HepG2 (cell line): ENCODE measurements around the gene FBXO44. TPM values are rescaled to one million over a fixed set of nuclear protein-coding genes. Genes with fewer than 3 reads are reported as not detected.

Experiments used
- ELF3 ChIP-seq: IDR thresholded peaks from 2 replicates; pipeline ENCODE4 v1.6.1; 2016; ENCODE audit warnings: missing genetic modification reagents, missing compliant biosample characterization
- ERF ChIP-seq: IDR thresholded peaks from 2 replicates; pipeline ENCODE4 v1.6.1; 2018; ENCODE audit warnings: missing biosample characterization, missing genetic modification reagents
- HNF4A ChIP-seq: sonication (generic); formaldehyde crosslinking; IDR thresholded peaks from 2 replicates; pipeline ENCODE4 v1.4.0; 2020; ENCODE audit warnings: missing genetic modification reagents
- JUN ChIP-seq: sonication (generic); formaldehyde crosslinking; IDR thresholded peaks from 2 replicates; pipeline ENCODE4 v1.4.0; 2020; ENCODE audit warnings: mild to moderate bottlenecking, missing genetic modification reagents
- KDM5A ChIP-seq: fragments of 200-600 bp; sonication (generic); IDR thresholded peaks from 2 replicates; pipeline ENCODE4 v1.7.0; 2018; ENCODE audit warnings: antibody characterized with exemption, mild to moderate bottlenecking, low read length, borderline replicate concordance
- MLLT10 ChIP-seq: sonication (generic); formaldehyde crosslinking; IDR thresholded peaks from 2 replicates; pipeline ENCODE4 v1.4.0; 2020; ENCODE audit warnings: missing genetic modification reagents
- NR3C1 ChIP-seq: sonication (generic); formaldehyde crosslinking; IDR thresholded peaks from 2 replicates; pipeline ENCODE4 v1.4.0; 2020; ENCODE audit warnings: missing genetic modification reagents
- POLR2A ChIP-seq, 2 experiments: IDR thresholded peaks; 2 replicates each; pipeline ENCODE4 v1.6.1; 2011; ENCODE audit warnings: low read depth in 2 of 2, low read length in 2 of 2, mild to moderate bottlenecking in 1 of 2, moderate library complexity in 1 of 2; ENCODE audit not compliant: insufficient read depth in 1 of 2
- SP4 ChIP-seq: sonication (generic); formaldehyde crosslinking; IDR thresholded peaks from 2 replicates; pipeline ENCODE4 v1.8.1; 2023; ENCODE audit warnings: mild to moderate bottlenecking, missing genetic modification reagents
- SPEN ChIP-seq: sonication (generic); formaldehyde crosslinking; IDR thresholded peaks from 2 replicates; pipeline ENCODE4 v1.5.1; 2020; ENCODE audit warnings: low read depth, mild to moderate bottlenecking, missing genetic modification reagents
- TARDBP ChIP-seq: sonication (generic); formaldehyde crosslinking; IDR thresholded peaks from 2 replicates; pipeline ENCODE4 v1.8.0; 2022; ENCODE audit warnings: mild to moderate bottlenecking, missing genetic modification reagents
- ZNF563 ChIP-seq: sonication (generic); formaldehyde crosslinking; IDR thresholded peaks from 2 replicates; pipeline ENCODE4 v1.8.0; 2022; ENCODE audit warnings: mild to moderate bottlenecking, moderate library complexity, missing genetic modification reagents
- ZNF709 ChIP-seq: sonication (generic); formaldehyde crosslinking; IDR thresholded peaks from 2 replicates; pipeline ENCODE4 v1.5.0; 2020; ENCODE audit warnings: mild to moderate bottlenecking, missing genetic modification reagents
- ZNF891 ChIP-seq: sonication (generic); formaldehyde crosslinking; IDR thresholded peaks from 2 replicates; pipeline ENCODE4 v1.5.0; 2020; ENCODE audit warnings: mild to moderate bottlenecking, missing genetic modification reagents
- polyA plus RNA-seq, 8 experiments: library from polyadenylated mRNA; depleted of rRNA in 3 of 8; stranded (reverse) in 7 of 8; unstranded in 1 of 8; fragments of >200 nt; fragmentation: Illumina TruSeq in 4 of 8; extraction: Trizol in 4 of 8; gene quantifications; 2 replicates each; pipeline versions ENCODE4 v1.2.1 to v1.2.3, GENCODE V29; 2011 to 2016; ENCODE audit warnings: low read depth in 4 of 8, missing spikeins in 1 of 8, mixed read lengths in 1 of 8; ENCODE audit not compliant: insufficient read depth in 1 of 8
- total RNA-seq, 5 experiments: library from RNA; depleted of rRNA; stranded (reverse); fragments of >200 nt; fragmentation: Illumina TruSeq; extraction: Trizol; gene quantifications; 2 replicates each; pipeline ENCODE4 v1.2.3, GENCODE V29; 2016; ENCODE audit warnings: low read depth in 1 of 5
- TF ChIP-seq, protein P1 (sequence below): IDR thresholded peaks from 2 replicates; pipeline ENCODE4 v1.4.0; 2020; ENCODE audit warnings: mild to moderate bottlenecking, missing genetic modification reagents
- TF ChIP-seq, protein P2 (sequence below): sonication (generic); formaldehyde crosslinking; IDR thresholded peaks from 2 replicates; pipeline ENCODE4 v1.8.0; 2023; ENCODE audit warnings: mild to moderate bottlenecking, missing genetic modification reagents
- TF ChIP-seq, protein P3 (sequence below): sonication (generic); formaldehyde crosslinking; IDR thresholded peaks from 2 replicates; pipeline ENCODE4 v1.4.0; 2020; ENCODE audit warnings: missing genetic modification reagents, borderline replicate concordance
- TF ChIP-seq, protein P4 (sequence below): IDR thresholded peaks from 2 replicates; pipeline ENCODE4 v1.6.1; 2016; ENCODE audit warnings: missing biosample characterization, missing genetic modification reagents, low read depth
- TF ChIP-seq, protein P5 (sequence below): sonication (generic); formaldehyde crosslinking; IDR thresholded peaks from 2 replicates; pipeline ENCODE4 v1.9.0; 2021; ENCODE audit warnings: missing genetic modification reagents, borderline replicate concordance

FBXO44 gene
- total and polyA plus RNA-seq, 2 of the 13 experiments (the other 11 are each of a cell fraction or from before 2014, with no cell fraction given): 22.4 to 27.9 TPM

DNA sequence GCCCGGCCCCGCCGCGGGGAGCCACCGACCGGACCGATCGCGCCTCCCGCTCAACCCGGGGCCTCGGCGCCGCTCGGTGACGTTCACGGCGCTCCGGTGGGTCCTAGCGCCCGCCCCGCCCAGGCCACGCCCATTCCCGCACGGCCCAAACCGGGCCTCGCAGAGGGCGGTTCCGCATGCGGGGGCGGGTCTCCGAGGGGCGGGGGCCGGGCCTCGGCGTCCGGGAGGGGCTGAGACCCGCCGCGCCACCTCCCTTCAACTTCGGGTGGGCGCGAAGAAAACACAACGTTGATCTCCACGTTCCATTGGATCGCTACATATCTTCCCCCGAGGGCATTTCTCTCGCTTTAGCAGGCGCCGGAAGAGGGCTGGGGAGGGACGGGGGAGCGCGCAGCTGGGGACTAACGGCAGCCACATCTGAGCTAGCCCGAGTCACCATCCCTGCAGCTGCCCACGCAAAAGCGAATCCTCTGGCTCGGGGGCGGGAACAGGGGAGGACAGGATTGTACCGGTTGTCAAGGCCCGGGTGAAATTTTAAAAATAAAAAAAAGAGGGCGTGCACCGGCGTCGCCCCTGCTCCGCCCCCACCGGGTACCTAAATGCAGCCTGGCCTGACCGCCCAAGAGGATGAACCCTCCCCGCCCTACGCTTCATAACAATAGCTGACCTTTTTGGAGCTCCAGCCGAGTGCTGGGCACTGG, 26.5 kb downstream of the FBXO44 start, which contains the start of gene MAD2L2 (continued):
- TF ChIP-seq, protein P1, sequence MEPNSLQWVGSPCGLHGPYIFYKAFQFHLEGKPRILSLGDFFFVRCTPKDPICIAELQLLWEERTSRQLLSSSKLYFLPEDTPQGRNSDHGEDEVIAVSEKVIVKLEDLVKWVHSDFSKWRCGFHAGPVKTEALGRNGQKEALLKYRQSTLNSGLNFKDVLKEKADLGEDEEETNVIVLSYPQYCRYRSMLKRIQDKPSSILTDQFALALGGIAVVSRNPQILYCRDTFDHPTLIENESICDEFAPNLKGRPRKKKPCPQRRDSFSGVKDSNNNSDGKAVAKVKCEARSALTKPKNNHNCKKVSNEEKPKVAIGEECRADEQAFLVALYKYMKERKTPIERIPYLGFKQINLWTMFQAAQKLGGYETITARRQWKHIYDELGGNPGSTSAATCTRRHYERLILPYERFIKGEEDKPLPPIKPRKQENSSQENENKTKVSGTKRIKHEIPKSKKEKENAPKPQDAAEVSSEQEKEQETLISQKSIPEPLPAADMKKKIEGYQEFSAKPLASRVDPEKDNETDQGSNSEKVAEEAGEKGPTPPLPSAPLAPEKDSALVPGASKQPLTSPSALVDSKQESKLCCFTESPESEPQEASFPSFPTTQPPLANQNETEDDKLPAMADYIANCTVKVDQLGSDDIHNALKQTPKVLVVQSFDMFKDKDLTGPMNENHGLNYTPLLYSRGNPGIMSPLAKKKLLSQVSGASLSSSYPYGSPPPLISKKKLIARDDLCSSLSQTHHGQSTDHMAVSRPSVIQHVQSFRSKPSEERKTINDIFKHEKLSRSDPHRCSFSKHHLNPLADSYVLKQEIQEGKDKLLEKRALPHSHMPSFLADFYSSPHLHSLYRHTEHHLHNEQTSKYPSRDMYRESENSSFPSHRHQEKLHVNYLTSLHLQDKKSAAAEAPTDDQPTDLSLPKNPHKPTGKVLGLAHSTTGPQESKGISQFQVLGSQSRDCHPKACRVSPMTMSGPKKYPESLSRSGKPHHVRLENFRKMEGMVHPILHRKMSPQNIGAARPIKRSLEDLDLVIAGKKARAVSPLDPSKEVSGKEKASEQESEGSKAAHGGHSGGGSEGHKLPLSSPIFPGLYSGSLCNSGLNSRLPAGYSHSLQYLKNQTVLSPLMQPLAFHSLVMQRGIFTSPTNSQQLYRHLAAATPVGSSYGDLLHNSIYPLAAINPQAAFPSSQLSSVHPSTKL: peak; percentile 30; the same call in 1 of the 2 replicates
- TF ChIP-seq SPEN (CRISPR knock-in tag): peak; percentile 82
- TF ChIP-seq ZNF563 (CRISPR knock-in tag): 0 out of 2 replicates have a peak, but pooled peaks have one; percentile 90
- TF ChIP-seq MLLT10: no peak
- no peak for TF ChIP-seq NR3C1 (CRISPR knock-in tag)
- TF ChIP-seq, protein P2, sequence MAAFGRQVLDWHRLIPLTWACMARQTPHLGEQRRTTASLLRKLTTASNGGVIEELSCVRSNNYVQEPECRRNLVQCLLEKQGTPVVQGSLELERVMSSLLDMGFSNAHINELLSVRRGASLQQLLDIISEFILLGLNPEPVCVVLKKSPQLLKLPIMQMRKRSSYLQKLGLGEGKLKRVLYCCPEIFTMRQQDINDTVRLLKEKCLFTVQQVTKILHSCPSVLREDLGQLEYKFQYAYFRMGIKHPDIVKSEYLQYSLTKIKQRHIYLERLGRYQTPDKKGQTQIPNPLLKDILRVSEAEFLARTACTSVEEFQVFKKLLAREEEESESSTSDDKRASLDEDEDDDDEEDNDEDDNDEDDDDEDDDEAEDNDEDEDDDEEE: peak; percentile 79
- TF ChIP-seq, protein P3, sequence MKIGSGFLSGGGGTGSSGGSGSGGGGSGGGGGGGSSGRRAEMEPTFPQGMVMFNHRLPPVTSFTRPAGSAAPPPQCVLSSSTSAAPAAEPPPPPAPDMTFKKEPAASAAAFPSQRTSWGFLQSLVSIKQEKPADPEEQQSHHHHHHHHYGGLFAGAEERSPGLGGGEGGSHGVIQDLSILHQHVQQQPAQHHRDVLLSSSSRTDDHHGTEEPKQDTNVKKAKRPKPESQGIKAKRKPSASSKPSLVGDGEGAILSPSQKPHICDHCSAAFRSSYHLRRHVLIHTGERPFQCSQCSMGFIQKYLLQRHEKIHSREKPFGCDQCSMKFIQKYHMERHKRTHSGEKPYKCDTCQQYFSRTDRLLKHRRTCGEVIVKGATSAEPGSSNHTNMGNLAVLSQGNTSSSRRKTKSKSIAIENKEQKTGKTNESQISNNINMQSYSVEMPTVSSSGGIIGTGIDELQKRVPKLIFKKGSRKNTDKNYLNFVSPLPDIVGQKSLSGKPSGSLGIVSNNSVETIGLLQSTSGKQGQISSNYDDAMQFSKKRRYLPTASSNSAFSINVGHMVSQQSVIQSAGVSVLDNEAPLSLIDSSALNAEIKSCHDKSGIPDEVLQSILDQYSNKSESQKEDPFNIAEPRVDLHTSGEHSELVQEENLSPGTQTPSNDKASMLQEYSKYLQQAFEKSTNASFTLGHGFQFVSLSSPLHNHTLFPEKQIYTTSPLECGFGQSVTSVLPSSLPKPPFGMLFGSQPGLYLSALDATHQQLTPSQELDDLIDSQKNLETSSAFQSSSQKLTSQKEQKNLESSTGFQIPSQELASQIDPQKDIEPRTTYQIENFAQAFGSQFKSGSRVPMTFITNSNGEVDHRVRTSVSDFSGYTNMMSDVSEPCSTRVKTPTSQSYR: peak; percentile 36; the same call in 1 of the 2 replicates
- TF ChIP-seq HNF4A (CRISPR knock-in tag): no peak
- TF ChIP-seq POLR2A (IDR thresholded peaks at IDR 0.05; ENCODE audit: insufficient read depth in 1 of 2, low read depth in 2 of 2, low read length in 2 of 2): peak; percentile 43 to 78; a peak in 2 of 4 replicates
- peak; percentile 32; the same call in 1 of the 2 replicates for TF ChIP-seq ELF3 (CRISPR knock-in tag)
- peak; percentile 33; the same call in 1 of the 2 replicates for TF ChIP-seq TARDBP
- TF ChIP-seq ZNF891 (CRISPR knock-in tag): peak; percentile 4; the same call in 1 of the 2 replicates
- TF ChIP-seq ZNF709 (CRISPR knock-in tag): peak; percentile 23; the same call in 1 of the 2 replicates
- TF ChIP-seq SP4 (CRISPR knock-in tag): peak; percentile 99
- TF ChIP-seq JUN (CRISPR knock-in tag): 0 out of 2 replicates have a peak, but pooled peaks have one; percentile 35
- TF ChIP-seq, protein P4, sequence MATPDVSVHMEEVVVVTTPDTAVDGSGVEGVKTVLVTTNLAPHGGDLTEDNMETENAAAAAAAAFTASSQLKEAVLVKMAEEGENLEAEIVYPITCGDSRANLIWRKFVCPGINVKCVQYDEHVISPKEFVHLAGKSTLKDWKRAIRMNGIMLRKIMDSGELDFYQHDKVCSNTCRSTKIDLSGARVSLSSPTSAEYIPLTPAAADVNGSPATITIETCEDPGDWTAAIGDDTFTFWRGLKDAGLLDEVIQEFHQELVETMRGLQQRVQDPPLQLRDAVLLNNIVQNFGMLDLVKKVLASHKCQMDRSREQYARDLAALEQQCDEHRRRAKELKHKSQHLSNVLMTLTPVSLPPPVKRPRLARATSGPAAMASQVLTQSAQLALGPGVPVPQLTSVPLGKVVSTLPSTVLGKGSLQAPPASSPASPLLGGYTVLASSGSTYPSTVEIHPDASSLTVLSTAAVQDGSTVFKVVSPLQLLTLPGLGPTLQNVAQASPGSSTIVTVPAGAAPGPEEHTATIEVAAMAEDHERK (CRISPR knock-in tag): 0 out of 2 replicates have a peak, but pooled peaks have one; percentile 28
- peak; percentile 56 for TF ChIP-seq ERF (CRISPR knock-in tag)
- TF ChIP-seq, protein P5, sequence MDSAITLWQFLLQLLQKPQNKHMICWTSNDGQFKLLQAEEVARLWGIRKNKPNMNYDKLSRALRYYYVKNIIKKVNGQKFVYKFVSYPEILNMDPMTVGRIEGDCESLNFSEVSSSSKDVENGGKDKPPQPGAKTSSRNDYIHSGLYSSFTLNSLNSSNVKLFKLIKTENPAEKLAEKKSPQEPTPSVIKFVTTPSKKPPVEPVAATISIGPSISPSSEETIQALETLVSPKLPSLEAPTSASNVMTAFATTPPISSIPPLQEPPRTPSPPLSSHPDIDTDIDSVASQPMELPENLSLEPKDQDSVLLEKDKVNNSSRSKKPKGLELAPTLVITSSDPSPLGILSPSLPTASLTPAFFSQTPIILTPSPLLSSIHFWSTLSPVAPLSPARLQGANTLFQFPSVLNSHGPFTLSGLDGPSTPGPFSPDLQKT (CRISPR knock-in tag): 0 out of 2 replicates have a peak, but pooled peaks have one; percentile 21
- TF ChIP-seq KDM5A: no peak
